Midbrain (tissue), 1 donor: Measurements from ENCODE around the gene MAP7D1.
"Not testable (repeated sequence)": the region's sequence is repeated elsewhere in the genome, so short reads cannot be mapped to it uniquely, and the experiment has no call there.

Experiments
- DNase-seq: peaks from one replicate; lab custom pipeline; 2025; lab: John Stamatoyannopoulos, UW

The MAP7D1 gene

DNA sequence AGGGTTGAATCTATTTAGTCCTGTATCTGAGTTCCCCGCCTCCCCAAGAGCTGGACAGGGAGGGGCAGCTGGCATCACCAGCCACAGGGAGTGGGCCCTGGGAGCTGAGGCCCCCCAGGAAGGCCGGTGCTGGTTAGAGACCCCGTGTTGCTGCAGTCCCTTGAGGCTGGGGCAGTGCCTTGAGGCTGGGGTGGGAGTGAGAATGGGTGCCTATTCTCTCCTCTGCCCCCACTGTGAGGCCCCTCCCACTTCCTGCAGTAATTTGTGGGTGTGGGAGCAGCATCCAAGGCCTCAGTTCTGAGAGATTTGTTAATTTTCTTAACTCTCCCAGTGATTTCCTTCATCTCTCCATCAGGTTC is 4.1 kb upstream of the MAP7D1 start:
- DNase-seq = no peak

- no peak for DNase-seq
Observed at GRCh38 chr1:36153476-36153875, 2.5 kb upstream of the MAP7D1 start.

GRCh38 chr1:36154335-36154734 is 1.6 kb upstream of the MAP7D1 start:
- no peak for DNase-seq

DNA sequence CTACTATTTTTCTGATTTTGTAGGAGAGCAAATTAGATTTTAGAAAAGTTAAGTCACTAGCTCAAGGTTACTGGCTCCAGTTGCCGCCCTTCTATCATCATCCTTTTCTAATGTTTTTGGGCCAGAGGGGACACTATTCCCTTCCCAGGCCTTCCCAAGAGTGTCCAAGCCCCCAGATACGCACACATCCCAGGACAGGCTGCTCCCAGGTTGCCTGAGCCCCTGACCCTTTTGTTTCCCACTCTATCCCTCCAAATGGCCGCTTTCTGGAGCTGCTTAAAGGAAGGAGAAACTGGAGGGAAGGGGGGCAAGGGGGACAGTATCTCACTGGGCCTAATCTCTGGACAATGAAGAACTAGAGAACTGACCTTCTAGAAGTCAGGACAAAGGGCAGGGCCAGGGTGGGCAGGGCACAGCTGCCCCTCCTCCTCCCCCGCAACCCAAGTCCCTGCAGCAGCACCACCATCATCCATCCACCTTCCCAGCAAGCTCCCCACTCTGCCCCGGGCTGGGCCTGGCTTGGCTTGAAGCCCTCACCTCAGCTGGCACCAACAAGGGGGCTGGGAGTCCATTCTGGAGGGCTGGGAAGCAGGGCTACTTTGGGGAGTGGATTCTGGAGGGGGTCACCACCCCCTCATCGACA is 1.1 kb upstream of the MAP7D1 start:
- peak; percentile 22 for DNase-seq

- DNase-seq = peak; percentile 85
Observed at GRCh38 chr1:36156329-36157114, 562 bp downstream of the MAP7D1 start.

GRCh38 chr1:36157115-36157903 is 1.3 kb downstream of the MAP7D1 start:
- DNase-seq = no peak

GRCh38 chr1:36157973-36158826 is 2.2 kb downstream of the MAP7D1 start:
- no peak for DNase-seq

GRCh38 chr1:36158827-36159252 is 2.9 kb downstream of the MAP7D1 start:
- not testable (repeated sequence) for DNase-seq

DNA sequence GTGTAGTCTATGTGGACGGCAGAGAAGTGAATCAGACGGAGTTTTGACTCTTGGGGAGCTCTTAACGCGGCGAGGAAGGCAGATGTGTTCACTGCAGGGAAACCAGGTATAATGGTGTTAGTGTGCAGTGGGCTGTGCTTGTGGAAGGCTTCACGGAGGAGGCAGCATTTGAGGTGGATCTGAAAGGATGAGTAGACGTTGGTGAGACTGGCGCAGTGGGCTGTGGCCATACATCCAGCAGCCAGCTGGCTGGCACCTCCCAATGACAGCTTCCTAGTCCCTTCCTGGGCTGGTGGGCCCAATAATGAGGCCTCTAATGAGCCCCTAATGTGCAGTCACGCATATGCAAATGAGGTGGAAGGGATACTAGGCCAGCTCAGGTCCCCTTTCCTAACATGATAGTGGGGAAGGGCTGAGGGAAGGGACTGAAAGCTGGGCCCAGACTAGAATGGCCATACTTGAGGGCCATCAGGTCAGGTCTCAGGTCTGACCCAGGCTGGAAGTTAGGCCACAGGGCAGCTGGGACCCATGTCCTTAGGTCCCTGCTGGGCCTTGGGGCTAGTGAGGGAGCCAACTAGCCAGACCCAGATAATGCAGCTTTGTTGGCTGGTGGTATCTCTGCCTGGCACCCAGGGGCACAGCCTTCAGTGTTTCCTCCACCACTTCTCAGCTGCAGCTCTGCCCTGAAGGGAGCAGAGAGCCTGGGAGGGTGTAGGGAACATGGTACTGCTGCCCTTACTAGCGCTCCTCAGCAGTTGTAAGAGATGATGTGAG is 3.8 kb downstream of the MAP7D1 start:
- peak; percentile 69 for DNase-seq

DNA sequence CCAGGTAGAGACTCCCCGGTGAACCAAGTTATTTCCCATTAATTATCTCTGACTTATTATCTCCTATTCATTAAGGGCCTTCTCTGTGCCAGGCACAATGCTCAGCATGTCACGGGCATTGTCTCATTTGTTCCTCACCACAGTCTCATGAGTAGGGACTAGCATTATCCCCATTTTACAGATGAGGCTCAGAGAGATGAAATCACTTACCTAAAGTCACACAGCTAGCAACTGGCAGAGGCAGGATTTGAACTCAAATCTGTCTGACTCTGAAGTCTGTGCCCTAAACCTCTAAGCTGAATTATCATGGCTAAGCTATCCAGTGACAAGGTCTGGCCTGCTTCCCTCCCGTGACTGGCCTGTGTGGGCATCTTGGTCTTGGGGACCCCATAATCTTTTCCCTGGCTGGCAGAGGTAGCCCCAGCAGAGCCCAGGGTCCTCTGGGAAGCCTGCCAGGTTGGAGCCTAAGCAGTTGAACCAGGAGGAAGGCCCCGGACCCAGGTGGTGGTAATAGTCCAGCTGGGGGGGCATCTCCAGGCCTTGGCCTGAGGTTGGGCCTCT is 4.5 kb downstream of the MAP7D1 start:
- DNase-seq = no peak

DNA sequence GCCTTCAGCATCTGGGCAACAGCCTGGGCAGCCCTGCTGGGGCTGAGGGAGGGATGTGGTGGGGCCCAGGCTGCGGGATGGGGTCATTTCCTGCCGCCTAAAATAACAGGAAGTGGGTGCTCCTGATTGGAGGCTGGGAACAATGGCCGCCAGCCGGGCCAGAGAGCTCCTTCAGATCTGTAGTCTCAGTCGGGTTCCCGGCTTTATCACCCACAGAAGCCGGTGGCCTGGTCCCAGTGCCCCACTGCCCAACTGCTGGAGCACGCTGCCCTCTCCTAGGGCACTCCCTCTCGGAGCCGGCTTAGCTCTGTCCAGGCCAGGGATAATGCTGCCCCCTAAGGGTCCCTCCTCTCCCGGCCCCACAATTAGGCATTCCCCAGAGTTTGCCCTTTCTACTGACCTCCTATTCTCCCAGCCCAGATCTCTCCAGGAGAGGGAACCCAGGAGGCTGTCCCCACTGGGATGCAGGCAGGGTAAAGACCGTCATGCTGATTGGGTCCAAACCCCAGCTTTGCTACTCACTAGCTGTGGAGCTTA is 5.1 kb downstream of the MAP7D1 start:
- peak; percentile 54 for DNase-seq

DNA sequence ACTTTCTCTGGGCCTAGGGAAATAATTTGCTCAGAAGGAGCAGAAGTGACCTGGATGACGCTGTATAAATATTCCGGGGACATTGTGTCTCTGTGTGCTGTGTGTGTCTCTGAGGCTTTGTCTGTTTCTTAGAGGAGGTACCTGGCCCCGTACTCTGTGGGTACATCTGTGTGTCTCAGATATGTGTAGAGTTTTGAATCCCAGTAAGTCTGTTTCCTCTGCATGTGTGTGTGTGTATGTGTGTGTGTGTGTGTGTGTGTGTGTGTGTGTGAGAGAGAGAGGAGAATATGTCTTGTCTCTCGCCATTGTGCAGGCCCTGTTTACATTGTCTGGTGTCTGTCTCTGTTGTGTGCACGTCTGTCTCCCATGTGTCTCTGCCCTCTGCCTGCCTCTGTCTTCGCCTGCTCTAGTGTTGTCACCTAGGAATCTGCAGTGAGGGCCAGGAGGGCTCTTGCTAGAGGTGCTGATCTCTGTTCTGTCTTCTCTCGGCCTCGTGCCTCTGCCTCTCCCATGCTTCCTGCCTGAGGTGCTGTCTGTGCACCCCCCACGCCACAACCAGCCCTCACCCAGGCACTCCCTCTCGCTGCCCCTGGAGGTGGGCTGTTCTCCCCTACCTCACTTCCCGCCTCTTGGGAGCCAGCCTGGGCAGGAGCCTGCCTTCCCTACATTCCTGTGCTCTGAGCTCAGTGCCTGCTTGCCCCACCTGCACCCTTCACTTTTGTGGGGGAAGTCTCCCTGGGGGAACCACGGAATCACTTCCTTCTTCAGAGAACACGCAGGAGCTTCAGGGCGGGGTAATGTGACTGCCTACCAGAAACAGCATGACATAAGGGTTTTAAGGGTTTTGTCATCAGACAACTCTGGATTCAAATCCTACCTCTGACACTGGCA is 5.9 kb downstream of the MAP7D1 start:
- no peak for DNase-seq

GRCh38 chr1:36162680-36163239 is 6.8 kb downstream of the MAP7D1 start:
- no peak for DNase-seq

DNA sequence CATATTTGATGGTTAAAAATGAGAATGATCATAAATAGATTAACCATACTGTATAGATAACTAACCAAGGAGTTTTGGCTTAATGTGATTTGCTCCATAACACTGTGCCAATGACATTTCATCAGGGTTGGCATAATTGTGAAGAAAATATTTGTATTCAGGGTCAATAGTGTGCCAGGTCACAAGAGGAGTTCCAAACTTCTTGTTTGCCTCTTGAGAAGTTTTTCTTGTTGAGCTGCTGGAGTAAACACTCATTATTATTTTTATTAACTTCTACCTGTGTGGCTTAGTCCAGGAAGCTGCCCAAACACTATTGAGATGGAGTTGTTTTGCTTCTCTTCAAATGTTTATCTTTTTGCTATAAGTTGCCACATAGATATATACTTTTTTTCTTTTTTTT is 7.5 kb downstream of the MAP7D1 start:
- no peak for DNase-seq

GRCh38 chr1:36164361-36164760 is 8.4 kb downstream of the MAP7D1 start:
- no peak for DNase-seq

GRCh38 chr1:36165145-36165544 is 9.2 kb downstream of the MAP7D1 start:
- DNase-seq = no peak

GRCh38 chr1:36166136-36166535 is 10.2 kb downstream of the MAP7D1 start:
- DNase-seq = no peak

- no peak for DNase-seq
Observed at GRCh38 chr1:36166938-36167905, 11.3 kb downstream of the MAP7D1 start.
